ENCODE results near the gene SKI.

The SKI gene

GRCh38 chr1:2277741-2278488 lies 49.8 kb downstream of the SKI start:
- Histone ChIP-seq H3K27me3 (ENCODE audit: insufficient read depth, low read length) (no peaks in the 10 kb centered on the region), H2AFZ (ENCODE audit: low read length) (no peak overlapping the region), H3K4me3 (ENCODE audit: low read depth, low read length, poor library complexity, severe bottlenecking) (no peak overlapping the region), H3K36me3 (ENCODE audit: insufficient read depth, low read length) (no peaks in the 10 kb centered on the region), H3F3A (ENCODE audit: insufficient read depth, low read length) (no peaks in the 10 kb centered on the region), H3K9me2 (ENCODE audit: low read depth, low read length) (no peaks in the 10 kb centered on the region), H3K4me1 (ENCODE audit: insufficient read depth, low read length, severe bottlenecking) (no peaks in the 10 kb centered on the region), H4K20me1 (ENCODE audit: insufficient read depth, low read length) (no peaks in the 10 kb centered on the region), H3K27ac (ENCODE audit: low read depth, low read length, poor library complexity, severe bottlenecking) (no peak overlapping the region), H3K9me3 (ENCODE audit: low read length) (no peaks in the 10 kb centered on the region), H3K79me2 (ENCODE audit: insufficient read depth, low read length) (no peaks in the 10 kb centered on the region), H3K9ac (ENCODE audit: low read length) (no peak overlapping the region), H3K4me2 (ENCODE audit: low read length) (no peak overlapping the region)
- no peak for TF ChIP-seq EZH2 (IDR thresholded peaks at IDR 0.05; ENCODE audit: borderline replicate concordance, low read length)
- TF ChIP-seq, protein P1, sequence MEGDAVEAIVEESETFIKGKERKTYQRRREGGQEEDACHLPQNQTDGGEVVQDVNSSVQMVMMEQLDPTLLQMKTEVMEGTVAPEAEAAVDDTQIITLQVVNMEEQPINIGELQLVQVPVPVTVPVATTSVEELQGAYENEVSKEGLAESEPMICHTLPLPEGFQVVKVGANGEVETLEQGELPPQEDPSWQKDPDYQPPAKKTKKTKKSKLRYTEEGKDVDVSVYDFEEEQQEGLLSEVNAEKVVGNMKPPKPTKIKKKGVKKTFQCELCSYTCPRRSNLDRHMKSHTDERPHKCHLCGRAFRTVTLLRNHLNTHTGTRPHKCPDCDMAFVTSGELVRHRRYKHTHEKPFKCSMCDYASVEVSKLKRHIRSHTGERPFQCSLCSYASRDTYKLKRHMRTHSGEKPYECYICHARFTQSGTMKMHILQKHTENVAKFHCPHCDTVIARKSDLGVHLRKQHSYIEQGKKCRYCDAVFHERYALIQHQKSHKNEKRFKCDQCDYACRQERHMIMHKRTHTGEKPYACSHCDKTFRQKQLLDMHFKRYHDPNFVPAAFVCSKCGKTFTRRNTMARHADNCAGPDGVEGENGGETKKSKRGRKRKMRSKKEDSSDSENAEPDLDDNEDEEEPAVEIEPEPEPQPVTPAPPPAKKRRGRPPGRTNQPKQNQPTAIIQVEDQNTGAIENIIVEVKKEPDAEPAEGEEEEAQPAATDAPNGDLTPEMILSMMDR (IDR thresholded peaks at IDR 0.05; ENCODE audit: low read length): no peak

DNA sequence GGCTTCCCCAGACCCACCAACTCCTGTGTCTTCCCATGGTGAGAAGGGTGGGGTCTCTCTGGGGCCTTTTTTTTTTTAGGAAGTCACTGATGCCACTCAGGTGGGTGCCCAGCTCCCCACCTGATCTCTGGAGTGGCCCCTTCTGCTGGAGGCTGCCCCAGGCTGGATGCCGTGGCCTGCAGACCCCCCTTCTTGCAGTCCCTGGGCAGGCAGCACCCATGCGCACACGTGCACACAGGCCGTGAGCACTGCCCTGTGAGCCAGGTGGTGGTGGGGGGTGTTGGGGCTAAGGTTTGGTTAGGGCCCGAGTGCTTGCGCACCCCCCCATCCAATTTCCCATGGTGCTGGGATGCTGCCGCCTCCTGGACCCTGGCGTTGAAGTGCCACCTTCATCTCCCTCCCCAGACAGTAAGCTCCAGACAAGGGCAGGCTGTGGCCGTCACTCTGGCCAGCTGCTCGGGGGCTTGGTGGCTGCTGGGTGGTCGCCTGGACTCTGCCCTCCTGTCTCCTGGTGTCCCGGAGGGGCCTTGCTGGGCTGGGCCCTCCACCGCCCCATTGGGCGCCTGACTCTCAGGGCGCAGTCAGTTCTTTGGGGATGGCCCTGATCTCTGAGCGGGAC lies 50.6 kb downstream of the SKI start:
- Histone ChIP-seq H3K4me2 (ENCODE audit: low read length) (no peak overlapping the region), H3K9ac (ENCODE audit: low read length) (no peak overlapping the region), H3K27me3 (ENCODE audit: insufficient read depth, low read length) (no peaks in the 10 kb centered on the region), H2AFZ (ENCODE audit: low read length) (no peak overlapping the region), H4K20me1 (ENCODE audit: insufficient read depth, low read length) (no peaks in the 10 kb centered on the region), H3K9me3 (ENCODE audit: low read length) (no peaks in the 10 kb centered on the region), H3F3A (ENCODE audit: insufficient read depth, low read length) (no peaks in the 10 kb centered on the region), H3K27ac (ENCODE audit: low read depth, low read length, poor library complexity, severe bottlenecking) (no peak overlapping the region), H3K4me1 (ENCODE audit: insufficient read depth, low read length, severe bottlenecking) (no peaks in the 10 kb centered on the region), H3K79me2 (ENCODE audit: insufficient read depth, low read length) (no peaks in the 10 kb centered on the region), H3K36me3 (ENCODE audit: insufficient read depth, low read length) (no peaks in the 10 kb centered on the region), H3K4me3 (ENCODE audit: low read depth, low read length, poor library complexity, severe bottlenecking) (no peak overlapping the region), H3K9me2 (ENCODE audit: low read depth, low read length) (no peaks in the 10 kb centered on the region)
- TF ChIP-seq, protein P1 (IDR thresholded peaks at IDR 0.05; ENCODE audit: low read length): no peak
- TF ChIP-seq EZH2 (IDR thresholded peaks at IDR 0.05; ENCODE audit: borderline replicate concordance, low read length): no peak

DNA sequence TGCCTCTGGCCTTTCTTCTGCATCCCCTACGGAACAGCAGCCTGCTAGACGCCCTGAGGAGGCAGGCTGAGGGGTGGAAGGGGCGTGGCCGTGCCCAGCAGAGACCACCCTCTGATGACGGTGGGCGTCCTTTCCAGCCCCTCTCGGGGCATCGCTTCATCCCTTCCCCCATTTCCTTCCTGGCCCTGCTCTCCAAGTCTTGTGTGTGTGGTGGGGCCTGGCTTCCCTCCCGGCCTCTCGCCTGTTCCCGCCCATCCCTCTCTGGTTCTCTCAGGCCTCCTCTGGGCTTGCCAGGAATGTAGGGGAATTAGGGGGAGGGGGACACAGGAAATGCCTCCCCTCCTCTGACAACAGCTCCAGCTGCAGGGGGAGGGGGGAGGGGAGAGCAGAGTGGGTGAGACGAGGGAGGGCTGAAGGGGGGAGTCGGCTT lies 51.1 kb downstream of the SKI start:
- no peaks in the 10 kb centered on the region for H3K9me2 ChIP-seq (ENCODE audit: low read depth, low read length)
- no peaks in the 10 kb centered on the region for H3K9me3 ChIP-seq (ENCODE audit: low read length)
- no peak overlapping the region for H3K4me3 ChIP-seq (ENCODE audit: low read depth, low read length, poor library complexity, severe bottlenecking)
- no peaks in the 10 kb centered on the region for H3K27me3 ChIP-seq (ENCODE audit: insufficient read depth, low read length)
- H3F3A ChIP-seq (ENCODE audit: insufficient read depth, low read length): no peaks in the 10 kb centered on the region
- no peak overlapping the region for H3K9ac ChIP-seq (ENCODE audit: low read length)
- no peaks in the 10 kb centered on the region for H3K4me1 ChIP-seq (ENCODE audit: insufficient read depth, low read length, severe bottlenecking)
- no peak for TF ChIP-seq EZH2 (IDR thresholded peaks at IDR 0.05; ENCODE audit: borderline replicate concordance, low read length)
- TF ChIP-seq, protein P1 (IDR thresholded peaks at IDR 0.05; ENCODE audit: low read length): no peak
- H3K36me3 ChIP-seq (ENCODE audit: insufficient read depth, low read length): no peaks in the 10 kb centered on the region
- H2AFZ ChIP-seq (ENCODE audit: low read length): no peak overlapping the region
- H4K20me1 ChIP-seq (ENCODE audit: insufficient read depth, low read length): no peaks in the 10 kb centered on the region
- H3K4me2 ChIP-seq (ENCODE audit: low read length): no peak overlapping the region
- no peaks in the 10 kb centered on the region for H3K79me2 ChIP-seq (ENCODE audit: insufficient read depth, low read length)
- no peak overlapping the region for H3K27ac ChIP-seq (ENCODE audit: low read depth, low read length, poor library complexity, severe bottlenecking)

Measured in OCI-LY1 (cell line).